MG63 (cell line): ENCODE measurements around the gene ETV6. TPM values are rescaled to one million over a fixed set of nuclear protein-coding genes. Genes with fewer than 3 reads are reported as not detected.

Experiments used
- DNase-seq: peaks from one replicate; pipeline ENCODE4 v3.0.0-alpha.2; 2020
- H3K27me3 ChIP-seq: fragments of 250-450 bp; sonication (Bioruptor Pico); 2 replicates; pipeline ENCODE4 v1.5.1; 2020; ENCODE audit warnings: mild to moderate bottlenecking, moderate library complexity
- H3K36me3 ChIP-seq: fragments of 250-450 bp; sonication (Bioruptor Pico); 2 replicates; pipeline ENCODE4 v1.5.1; 2020; ENCODE audit warnings: mild to moderate bottlenecking, moderate library complexity
- H3K4me3 ChIP-seq: fragments of 250-450 bp; sonication (Bioruptor Pico); 2 replicates; pipeline ENCODE4 v1.5.1; 2020; ENCODE audit warnings: mild to moderate bottlenecking, moderate library complexity
- H3K9me3 ChIP-seq: fragments of 250-450 bp; sonication (Bioruptor Pico); 2 replicates; pipeline ENCODE4 v1.5.1; 2020; ENCODE audit warnings: mild to moderate bottlenecking, moderate library complexity
- total RNA-seq: library from RNA; depleted of rRNA; stranded (reverse); fragments of >200 nt; shearing (Covaris generic); gene quantifications from 2 replicates; pipeline ENCODE4 v1.2.3, GENCODE V29; 2014; ENCODE audit warnings: low replicate concordance

ETV6 gene
- total RNA-seq, 1 experiment from 2014 or later = 3.0 TPM

DNA sequence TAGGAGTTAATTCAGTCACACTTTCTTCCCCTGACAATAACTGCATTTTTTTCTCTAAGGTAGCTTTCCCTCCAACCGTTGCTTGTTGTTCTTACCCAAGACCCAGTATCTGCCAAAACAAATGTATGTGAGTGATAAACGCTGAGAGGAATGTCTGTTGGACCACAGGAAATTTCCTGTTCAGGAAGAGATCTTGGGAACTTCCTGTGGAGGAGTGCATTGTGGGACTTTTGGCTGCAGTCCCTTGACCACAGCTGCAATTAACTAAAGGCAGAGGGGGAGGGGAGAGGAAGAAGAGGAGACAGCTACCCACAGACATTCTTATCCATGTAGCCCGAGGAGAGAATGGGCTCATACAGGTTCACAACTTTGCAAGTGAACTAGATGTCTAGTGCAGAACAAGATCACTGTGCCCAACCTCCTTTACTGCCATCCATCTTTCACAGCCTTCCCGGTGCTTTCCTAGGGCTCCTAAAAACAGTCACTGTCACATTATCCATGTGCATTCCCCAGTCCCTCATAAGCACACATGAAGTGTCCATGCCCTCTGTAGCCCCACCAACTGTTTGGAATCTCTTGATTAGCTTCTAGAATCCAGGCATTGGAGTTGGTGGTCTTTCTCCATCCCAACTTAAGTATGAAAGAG, 149.5 kb downstream of the ETV6 start:
- peaks cover 3% of the 10 kb centered on the region; the same call in 1 of the 2 replicates for H3K36me3 ChIP-seq
- H3K9me3 ChIP-seq = no peaks in the 10 kb centered on the region
- no peak overlapping the region for H3K4me3 ChIP-seq
- no peaks in the 10 kb centered on the region for H3K27me3 ChIP-seq
- DNase-seq = peak; percentile 75

DNA sequence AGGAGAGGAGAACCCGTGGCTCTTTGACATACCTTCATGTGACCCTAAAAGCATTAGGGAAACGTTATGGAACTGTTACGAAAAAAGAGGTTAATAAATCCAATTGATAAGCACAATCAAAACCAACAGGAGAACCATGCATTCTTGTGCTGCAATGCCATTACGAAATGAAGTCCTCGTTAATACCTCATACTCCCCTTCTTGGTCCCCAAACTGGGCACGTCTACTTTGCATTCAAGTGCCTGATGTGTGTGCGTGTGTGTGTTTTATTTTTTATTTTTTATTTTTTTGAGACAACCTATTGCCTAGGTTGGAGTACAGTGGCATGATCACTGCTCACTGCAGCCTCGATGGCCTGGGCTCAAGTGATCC, 150.0 kb downstream of the ETV6 start:
- Histone ChIP-seq H3K9me3 (no peaks in the 10 kb centered on the region), H3K4me3 (no peak overlapping the region), H3K27me3 (no peaks in the 10 kb centered on the region), H3K36me3 (peaks cover 3% of the 10 kb centered on the region; the same call in 1 of the 2 replicates)
- no peak for DNase-seq

DNA sequence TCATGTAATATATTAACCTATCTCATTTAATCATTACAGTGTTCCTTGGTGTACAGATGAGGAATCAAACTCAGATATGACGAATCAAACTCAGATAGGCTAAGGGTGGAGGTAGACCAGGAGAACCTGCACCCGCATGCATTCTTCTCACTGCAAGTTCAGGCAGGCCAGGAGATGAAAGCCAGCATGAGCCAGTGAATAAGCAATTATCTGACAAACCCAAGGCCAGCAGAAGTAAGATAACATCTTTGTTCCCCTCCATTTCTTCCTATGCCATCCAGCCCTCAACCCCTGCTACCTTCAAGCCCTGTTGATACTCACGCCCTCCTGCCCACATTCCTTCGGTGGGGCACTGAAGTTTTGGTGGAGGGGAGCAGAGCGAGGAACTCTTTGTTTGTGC, 152.2 kb downstream of the ETV6 start:
- Histone ChIP-seq H3K36me3 (peaks cover 3% of the 10 kb centered on the region; the same call in 1 of the 2 replicates), H3K9me3 (no peaks in the 10 kb centered on the region), H3K4me3 (no peak overlapping the region), H3K27me3 (no peaks in the 10 kb centered on the region)
- DNase-seq = no peak

DNA sequence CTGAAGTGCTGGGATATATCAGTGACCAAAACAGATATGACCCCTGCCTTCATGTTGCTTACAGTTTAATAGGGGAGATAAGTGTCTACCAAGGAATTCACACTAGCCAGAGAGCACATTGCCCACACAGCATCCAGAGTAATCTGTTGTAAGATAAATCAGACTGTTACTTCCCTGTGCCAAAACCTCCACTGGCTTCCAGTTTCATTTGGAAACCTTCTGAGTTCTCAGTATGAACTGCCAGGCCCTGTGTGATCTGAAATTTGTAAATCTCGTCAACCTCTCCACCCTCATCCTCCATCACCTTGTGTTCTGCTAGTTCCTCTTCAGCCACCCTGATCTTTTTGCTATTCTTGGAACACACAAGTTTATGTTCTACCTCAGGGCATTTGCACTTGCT, 154.7 kb downstream of the ETV6 start:
- Histone ChIP-seq H3K36me3 (peaks cover 2% of the 10 kb centered on the region; the same call in 1 of the 2 replicates), H3K4me3 (no peak overlapping the region), H3K9me3 (no peaks in the 10 kb centered on the region), H3K27me3 (no peaks in the 10 kb centered on the region)
- DNase-seq = no peak

DNA sequence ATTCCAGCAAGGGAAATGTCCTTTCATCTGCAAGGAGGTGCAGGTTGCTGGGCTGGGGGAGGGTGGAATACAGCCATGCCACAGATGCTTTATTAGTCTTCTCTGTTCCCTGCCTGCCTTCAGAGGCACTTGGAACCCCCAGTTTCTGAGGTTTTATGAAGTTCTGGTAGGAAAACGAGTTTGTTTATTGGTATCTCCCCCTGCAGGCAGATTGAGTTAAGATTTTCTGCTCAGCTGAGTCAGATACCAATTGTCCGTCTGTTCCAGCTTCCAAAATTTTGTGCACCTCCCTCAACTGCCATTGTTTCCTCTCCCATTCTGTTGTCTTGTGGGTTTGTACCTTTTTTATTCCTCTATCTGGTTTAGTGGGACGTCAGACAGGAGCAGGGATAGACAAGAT, 155.6 kb downstream of the ETV6 start:
- Histone ChIP-seq H3K9me3 (no peaks in the 10 kb centered on the region), H3K27me3 (no peaks in the 10 kb centered on the region), H3K4me3 (no peak overlapping the region), H3K36me3 (no peaks in the 10 kb centered on the region)
- DNase-seq = no peak

DNA sequence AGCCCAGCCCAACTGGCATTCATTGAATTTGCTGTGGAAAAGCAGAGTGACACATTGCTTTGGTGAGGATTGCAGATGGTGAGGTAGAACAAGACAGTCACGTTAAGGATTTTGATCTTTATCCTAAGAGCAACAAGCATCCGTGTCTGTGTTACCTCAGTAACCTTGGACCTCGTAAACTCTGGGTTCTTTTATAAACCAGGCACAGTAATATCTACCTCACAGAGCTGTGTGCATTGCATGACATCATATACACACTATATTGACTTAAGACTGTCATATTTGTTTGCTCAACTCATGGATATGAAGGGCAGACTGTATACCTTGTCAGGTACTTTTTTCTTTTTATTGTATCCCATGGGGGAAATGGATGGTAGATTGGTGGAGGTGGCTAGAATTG, 156.2 kb downstream of the ETV6 start:
- no peak for DNase-seq
- Histone ChIP-seq H3K27me3 (no peaks in the 10 kb centered on the region), H3K36me3 (no peaks in the 10 kb centered on the region), H3K9me3 (no peaks in the 10 kb centered on the region), H3K4me3 (no peak overlapping the region)

DNA sequence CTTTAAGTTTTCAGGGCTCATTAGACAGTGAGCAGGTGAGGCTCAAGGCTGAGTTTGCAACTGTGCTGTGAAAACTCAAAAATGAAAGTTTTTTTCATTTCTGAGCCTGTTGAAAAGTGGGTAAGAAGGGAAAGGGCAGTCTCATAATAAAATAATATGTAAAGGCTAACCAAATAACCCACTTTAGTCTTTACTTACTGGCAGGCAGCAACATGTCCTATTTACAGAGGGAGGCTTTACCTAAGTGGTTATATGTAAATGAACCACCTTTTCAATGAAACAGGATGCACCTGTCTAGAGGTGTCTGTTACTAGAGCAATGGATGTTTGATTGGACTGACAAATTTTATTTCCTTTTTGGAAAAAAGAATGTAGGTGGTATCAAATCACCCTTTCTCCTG, 158.0 kb downstream of the ETV6 start:
- Histone ChIP-seq H3K9me3 (no peaks in the 10 kb centered on the region), H3K27me3 (no peaks in the 10 kb centered on the region), H3K36me3 (no peaks in the 10 kb centered on the region), H3K4me3 (no peak overlapping the region)
- DNase-seq = no peak

DNA sequence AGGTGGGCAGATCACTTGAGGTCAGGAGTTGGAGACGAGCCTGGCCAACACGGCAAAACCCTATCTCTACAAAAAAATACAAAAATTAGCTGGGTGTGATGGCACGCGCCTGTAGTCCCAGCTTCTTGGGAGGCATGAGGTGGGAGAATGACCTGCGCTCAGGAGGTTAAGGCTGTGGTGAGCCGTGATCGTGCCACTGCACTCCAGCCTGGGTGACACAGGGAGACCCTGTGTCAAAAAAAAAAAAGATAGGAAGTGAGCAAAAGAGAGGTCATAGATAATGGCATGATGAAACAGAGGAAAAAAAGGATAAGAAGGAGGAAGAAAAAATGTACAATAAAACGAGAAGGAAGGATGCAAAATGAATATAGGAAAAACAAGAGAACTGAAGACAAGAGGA, 159.5 kb downstream of the ETV6 start:
- no peaks in the 10 kb centered on the region for H3K36me3 ChIP-seq
- H3K9me3 ChIP-seq = no peaks in the 10 kb centered on the region
- DNase-seq = no peak
- H3K27me3 ChIP-seq = no peaks in the 10 kb centered on the region
- H3K4me3 ChIP-seq = no peak overlapping the region

DNA sequence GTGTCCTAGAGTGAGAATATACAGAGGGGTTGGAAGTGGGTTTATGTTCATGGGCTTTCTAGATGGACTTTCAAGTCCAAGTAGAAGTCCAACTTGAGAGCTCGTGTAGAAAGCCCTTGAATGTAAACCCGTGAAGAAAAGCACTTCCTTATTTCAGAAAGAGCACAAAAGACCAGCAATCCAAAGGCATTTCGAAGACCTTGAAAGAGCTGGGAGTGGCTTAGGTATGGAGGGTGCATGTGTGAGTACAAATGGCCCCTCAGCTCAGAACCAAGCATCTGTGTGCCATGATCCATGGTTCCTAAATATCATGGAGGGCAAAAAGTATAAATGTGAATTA, 160.7 kb downstream of the ETV6 start:
- no peak for DNase-seq
- Histone ChIP-seq H3K4me3 (no peak overlapping the region), H3K9me3 (no peaks in the 10 kb centered on the region), H3K27me3 (no peaks in the 10 kb centered on the region), H3K36me3 (no peaks in the 10 kb centered on the region)

DNA sequence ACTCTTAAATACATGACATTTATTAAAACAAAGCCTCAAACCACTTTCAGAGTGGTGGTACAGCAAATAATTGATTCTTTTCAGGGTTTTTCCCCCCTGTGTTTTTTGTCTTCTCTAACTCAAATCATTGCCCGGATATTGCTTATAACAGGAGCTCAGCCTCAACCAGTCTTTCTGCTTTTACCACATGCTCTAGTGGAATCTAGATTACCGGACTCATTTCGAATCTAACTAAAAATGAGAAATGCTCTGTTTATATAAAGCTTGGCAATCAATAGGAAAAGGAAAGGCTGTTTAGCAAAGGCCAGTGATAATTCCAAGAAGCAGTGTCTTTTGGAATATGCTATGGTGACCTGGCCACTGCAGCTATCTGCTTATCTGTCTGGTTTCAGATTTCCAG, 161.5 kb downstream of the ETV6 start:
- no peak for DNase-seq
- no peaks in the 10 kb centered on the region for H3K36me3 ChIP-seq
- no peaks in the 10 kb centered on the region for H3K9me3 ChIP-seq
- H3K4me3 ChIP-seq = no peak overlapping the region
- no peaks in the 10 kb centered on the region for H3K27me3 ChIP-seq

DNA sequence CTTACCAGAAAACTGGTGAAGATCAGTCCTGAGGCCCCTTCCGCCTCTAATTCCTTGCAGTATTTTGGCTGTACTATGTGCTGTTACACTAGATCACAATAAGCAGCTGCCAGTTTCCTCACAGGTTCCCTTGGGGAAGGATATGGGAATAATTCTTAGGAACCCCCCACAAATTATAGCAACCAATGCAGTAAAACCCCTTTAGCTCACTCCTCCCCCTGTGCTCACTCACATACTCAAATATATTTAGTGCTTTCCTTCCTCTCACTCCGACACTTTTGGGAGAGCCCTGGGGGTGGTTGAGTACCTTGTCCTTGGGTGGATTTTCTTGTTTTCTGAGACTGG, 162.7 kb downstream of the ETV6 start:
- no peaks in the 10 kb centered on the region for H3K36me3 ChIP-seq
- no peak for DNase-seq
- no peaks in the 10 kb centered on the region for H3K9me3 ChIP-seq
- no peak overlapping the region for H3K4me3 ChIP-seq
- no peaks in the 10 kb centered on the region for H3K27me3 ChIP-seq

DNA sequence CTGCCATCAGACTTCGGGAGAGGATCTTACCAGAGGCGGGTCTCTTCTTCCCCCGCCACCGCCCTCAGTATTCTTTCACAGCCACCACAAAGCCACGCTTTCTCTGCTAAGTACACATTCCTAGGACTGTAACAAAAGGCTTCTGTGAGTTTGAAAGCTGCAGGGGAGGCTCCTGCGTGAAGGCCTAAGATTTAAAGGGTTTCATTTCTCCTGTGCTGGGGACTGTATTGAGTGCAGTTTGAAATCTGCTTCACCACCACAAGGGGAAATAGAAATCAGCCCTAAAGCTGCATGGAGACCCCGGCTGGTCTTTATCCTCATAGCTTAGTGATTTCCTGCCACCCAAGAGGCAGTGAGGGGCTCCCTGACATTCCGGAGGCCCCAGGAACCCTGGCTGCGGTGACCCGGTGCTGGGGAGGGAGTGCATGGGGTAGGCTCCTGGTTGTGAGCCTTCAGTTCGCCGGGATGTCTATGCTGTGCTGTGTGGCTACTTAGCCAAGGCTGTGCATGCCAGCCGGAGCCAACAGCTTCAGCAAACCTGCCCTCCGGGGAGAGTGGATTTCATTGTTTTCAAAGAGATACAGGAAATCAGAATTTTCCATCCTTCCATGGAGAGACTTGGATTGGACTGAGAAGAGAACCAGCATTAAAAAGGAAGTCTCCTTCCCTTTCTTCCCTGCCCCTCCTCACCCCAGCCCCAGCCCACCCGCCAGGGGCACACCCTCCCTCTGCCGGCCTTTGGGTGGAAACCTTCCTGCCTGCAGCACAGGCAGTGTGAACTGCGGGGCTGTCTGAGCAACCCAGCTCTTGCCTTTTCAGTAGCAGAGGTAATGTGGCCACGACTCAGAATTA, 163.3 kb downstream of the ETV6 start:
- Histone ChIP-seq H3K36me3 (no peaks in the 10 kb centered on the region), H3K9me3 (no peaks in the 10 kb centered on the region), H3K27me3 (no peaks in the 10 kb centered on the region), H3K4me3 (no peak overlapping the region)
- no peak for DNase-seq

DNA sequence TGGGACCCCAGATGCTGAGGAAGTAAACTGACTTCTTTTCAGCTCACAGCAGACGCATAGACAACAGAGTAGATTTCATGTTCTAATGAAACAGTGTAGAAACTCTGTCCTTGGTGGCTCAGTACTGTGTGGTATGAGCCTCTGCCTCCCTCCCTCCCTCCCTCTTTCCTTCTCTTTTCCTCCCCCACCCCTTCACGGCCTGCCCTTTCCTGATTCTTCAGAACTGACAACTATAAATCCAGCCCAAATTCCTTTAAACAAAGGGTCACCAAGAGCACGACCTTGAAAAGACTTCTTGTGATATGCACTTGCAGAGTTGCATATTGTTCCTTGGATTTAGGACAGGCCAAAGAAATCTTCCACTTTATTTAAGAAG, 164.0 kb downstream of the ETV6 start:
- Histone ChIP-seq H3K27me3 (no peaks in the 10 kb centered on the region), H3K4me3 (no peak overlapping the region), H3K9me3 (no peaks in the 10 kb centered on the region), H3K36me3 (no peaks in the 10 kb centered on the region)
- no peak for DNase-seq

DNA sequence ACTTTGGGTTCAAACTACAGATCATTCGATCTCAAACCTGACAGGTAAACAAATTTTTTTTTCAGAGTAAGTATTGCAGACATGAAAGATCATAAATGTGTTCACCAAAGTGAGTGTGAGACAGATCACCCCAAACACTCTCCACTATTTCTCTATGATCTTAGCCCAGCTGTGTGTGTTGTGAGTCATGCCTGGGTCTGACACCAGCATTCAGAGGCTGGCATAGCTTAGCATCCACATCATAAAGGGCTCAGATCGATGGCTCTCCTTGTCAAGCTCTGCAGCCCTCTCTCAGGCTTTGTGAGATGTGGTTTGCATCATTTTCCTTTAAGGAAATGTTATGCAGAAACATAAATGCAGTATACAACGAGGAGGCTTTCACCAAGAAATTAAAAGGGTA, 164.9 kb downstream of the ETV6 start:
- no peak overlapping the region for H3K4me3 ChIP-seq
- H3K36me3 ChIP-seq = no peaks in the 10 kb centered on the region
- no peaks in the 10 kb centered on the region for H3K9me3 ChIP-seq
- DNase-seq = peak; percentile 67
- H3K27me3 ChIP-seq = no peaks in the 10 kb centered on the region

DNA sequence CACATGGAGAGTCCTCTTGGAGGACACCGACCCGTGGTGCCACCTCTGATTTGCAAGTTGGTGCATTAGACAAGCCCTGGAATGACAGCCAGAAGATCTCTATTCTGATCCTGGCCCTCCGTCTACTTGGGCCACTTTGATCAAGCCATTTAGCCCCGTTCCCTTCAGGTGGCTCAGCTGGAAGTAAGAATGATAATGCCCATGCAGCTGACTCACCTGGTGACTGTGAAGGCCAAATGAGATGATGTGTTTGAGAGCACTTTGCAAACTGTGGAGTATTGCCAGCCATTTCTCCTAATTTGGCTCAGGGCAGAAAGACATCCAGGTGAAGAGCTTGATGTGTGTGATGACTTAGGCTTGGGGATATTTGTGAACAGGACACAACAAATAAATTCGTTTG, 165.9 kb downstream of the ETV6 start:
- Histone ChIP-seq H3K27me3 (no peaks in the 10 kb centered on the region), H3K4me3 (no peak overlapping the region), H3K36me3 (no peaks in the 10 kb centered on the region), H3K9me3 (no peaks in the 10 kb centered on the region)
- no peak for DNase-seq

DNA sequence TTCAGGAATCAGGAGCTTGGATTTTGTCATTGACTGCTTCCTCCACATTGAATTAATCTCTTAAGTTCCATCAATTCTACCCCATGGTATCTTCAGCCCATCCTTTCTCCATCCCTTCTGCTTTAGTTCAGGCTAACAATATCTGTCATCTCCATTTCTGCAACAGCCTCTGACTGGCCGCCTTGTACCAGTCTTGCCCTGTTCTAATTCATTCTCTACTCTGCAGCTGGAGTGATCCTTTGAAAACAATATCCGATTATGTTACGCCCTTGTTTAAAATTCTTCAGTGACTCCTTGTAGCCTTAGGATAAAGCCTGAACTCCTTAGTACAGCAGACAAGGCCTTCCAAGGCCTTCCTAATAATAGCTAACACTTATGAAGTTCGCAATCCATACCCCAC, 170.2 kb downstream of the ETV6 start:
- Histone ChIP-seq H3K4me3 (no peak overlapping the region), H3K27me3 (no peaks in the 10 kb centered on the region), H3K9me3 (no peaks in the 10 kb centered on the region), H3K36me3 (no peaks in the 10 kb centered on the region)
- DNase-seq = no peak

DNA sequence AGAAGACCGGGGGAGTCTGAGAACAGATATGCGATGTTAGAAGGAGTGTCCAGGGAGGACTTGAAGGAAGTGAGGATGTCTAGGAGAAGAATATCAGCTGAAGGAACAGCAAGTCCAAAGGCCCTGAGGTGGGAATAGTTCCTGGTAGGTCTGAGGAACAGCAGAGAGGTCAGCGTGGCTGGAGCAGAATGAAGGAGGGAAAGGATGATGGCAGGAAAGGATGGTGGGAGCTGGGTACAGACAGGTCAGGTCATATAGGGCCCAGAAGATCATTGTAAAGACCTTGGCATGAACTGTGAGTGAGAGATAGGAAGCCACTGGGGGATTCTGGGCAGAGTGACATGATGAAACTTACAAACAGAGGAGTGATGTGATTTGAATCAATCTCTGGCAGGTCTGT, 171.0 kb downstream of the ETV6 start:
- Histone ChIP-seq H3K27me3 (no peaks in the 10 kb centered on the region), H3K4me3 (no peak overlapping the region), H3K36me3 (no peaks in the 10 kb centered on the region), H3K9me3 (no peaks in the 10 kb centered on the region)
- DNase-seq = no peak

DNA sequence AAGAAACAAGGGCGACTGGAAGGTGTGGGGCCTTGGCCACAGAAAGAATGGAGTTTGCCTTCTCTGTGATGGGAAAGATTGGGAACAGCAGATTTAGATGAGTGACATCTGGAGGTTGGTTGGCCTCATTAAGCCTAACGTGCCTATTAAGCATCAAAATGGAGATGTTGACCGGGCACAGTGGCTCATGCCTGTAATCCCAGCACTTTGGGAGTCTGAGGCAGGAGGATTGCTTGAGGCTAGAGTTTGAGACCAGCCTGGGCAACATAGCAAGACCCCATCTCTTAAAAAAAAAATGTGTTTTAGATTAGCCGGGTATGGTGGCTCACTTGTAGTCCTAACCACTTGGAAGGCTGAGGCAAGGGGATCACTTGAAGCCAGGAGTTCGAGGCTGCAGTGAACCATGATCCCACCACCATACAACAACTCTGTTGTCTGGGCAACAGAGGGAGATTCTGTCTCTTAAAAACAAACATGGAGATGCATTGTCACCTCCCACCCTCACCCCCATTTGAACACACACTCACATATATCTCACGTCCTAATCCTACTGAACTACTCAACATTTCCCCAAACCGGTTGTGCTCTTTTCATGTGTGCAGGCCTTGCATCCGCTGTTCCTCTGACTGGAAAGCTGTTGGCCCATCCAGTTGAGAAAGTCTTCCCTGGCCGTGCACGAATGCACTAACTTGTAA, 172.1 kb downstream of the ETV6 start:
- no peaks in the 10 kb centered on the region for H3K36me3 ChIP-seq
- H3K4me3 ChIP-seq = no peak overlapping the region
- H3K9me3 ChIP-seq = no peaks in the 10 kb centered on the region
- DNase-seq = no peak
- H3K27me3 ChIP-seq = no peaks in the 10 kb centered on the region
